ENCODE data around the gene MSH6.

The MSH6 gene, protein sequence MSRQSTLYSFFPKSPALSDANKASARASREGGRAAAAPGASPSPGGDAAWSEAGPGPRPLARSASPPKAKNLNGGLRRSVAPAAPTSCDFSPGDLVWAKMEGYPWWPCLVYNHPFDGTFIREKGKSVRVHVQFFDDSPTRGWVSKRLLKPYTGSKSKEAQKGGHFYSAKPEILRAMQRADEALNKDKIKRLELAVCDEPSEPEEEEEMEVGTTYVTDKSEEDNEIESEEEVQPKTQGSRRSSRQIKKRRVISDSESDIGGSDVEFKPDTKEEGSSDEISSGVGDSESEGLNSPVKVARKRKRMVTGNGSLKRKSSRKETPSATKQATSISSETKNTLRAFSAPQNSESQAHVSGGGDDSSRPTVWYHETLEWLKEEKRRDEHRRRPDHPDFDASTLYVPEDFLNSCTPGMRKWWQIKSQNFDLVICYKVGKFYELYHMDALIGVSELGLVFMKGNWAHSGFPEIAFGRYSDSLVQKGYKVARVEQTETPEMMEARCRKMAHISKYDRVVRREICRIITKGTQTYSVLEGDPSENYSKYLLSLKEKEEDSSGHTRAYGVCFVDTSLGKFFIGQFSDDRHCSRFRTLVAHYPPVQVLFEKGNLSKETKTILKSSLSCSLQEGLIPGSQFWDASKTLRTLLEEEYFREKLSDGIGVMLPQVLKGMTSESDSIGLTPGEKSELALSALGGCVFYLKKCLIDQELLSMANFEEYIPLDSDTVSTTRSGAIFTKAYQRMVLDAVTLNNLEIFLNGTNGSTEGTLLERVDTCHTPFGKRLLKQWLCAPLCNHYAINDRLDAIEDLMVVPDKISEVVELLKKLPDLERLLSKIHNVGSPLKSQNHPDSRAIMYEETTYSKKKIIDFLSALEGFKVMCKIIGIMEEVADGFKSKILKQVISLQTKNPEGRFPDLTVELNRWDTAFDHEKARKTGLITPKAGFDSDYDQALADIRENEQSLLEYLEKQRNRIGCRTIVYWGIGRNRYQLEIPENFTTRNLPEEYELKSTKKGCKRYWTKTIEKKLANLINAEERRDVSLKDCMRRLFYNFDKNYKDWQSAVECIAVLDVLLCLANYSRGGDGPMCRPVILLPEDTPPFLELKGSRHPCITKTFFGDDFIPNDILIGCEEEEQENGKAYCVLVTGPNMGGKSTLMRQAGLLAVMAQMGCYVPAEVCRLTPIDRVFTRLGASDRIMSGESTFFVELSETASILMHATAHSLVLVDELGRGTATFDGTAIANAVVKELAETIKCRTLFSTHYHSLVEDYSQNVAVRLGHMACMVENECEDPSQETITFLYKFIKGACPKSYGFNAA (N-terminal part only)

DNA sequence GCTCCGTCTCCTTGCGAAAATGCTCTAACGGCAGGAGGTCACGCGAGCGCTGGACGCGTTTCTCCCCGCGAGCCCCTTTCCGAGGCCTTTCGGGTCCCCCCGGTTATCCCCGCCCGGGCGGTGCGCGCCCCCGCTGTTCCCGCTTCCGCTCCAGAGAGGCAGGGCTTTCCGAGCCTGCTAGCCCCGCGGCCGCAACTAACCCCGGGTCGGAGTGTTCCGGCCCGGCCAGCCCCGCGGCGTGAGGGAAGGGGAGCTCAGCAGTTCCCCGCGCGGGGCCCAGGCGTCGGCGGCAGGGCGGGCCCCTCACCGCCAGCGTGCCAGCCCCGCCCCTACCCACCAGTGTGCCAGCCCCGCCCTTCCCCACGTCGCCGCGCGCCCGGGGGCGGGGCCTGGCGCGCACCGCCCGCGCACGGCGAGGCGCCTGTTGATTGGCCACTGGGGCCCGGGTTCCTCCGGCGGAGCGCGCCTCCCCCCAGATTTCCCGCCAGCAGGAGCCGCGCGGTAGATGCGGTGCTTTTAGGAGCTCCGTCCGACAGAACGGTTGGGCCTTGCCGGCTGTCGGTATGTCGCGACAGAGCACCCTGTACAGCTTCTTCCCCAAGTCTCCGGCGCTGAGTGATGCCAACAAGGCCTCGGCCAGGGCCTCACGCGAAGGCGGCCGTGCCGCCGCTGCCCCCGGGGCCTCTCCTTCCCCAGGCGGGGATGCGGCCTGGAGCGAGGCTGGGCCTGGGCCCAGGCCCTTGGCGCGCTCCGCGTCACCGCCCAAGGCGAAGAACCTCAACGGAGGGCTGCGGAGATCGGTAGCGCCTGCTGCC is at the start of gene MSH6:
Gene MSH6, plus strand, starts transcription at position 475 of the 815 bp plus-strand sequence. Its CDS starts 89 bp downstream, at position 564.
- DNase-seq (ENCODE audit: low read depth in 4 of 4, low spot score in 1 of 4): peak; percentile 73 to 81 (median 79)

DNA sequence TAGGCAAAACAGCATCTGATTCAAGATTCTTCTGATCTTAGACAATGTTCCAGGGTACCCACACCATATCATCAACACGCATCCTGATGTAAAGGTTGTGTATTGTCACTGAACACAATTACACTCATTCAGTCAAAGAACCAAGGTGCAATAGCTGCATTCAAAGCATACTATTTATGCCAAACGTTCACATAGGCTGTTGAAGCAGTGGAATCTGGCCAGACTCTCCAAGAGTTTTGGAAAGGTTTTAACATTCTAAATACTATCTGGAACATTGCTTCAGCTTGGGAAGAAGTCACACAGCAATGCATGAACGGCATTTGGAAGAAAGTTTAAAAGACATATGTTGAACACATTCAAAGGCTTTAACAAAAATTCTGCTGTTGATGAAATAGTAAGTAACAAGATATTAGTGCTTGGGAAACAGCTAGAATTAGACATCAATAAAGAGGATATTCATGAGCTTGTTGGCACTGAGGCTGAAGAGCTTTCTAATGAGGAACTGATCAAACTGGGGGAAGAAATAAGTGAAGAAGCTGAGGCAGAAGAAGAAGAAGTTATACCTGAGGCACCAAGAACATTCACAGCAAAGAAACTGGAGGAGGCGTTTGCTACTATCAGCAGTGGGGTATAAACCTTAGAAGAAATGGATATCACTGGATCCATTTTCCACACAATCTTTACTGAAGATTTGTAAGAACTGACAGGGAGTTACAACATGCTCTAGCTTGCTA is 47.6 kb upstream of the MSH6 start:
- DNase-seq (ENCODE audit: low read depth in 4 of 4, low spot score in 1 of 4): no peak

DNA sequence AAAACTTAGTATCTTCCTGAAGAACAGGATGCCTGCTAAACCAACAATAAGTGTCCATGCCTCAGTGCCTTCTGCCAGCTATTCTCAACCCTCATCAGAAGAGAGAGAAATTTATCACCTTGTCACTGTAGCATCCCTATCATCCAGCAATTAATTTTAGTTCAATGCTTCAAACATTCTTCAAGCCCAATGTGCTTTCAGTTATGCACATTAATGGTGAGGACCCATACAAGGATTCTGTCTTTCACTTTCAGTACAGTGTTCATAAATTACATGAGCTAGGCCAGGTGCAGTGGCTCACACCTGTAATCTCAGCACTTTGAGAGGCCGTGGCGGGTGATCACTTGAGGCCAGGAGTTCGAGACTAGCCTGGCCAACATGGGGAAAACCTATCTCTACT is 47.0 kb upstream of the MSH6 start:
- no peak for DNase-seq (ENCODE audit: low read depth in 4 of 4, low spot score in 1 of 4)

DNA sequence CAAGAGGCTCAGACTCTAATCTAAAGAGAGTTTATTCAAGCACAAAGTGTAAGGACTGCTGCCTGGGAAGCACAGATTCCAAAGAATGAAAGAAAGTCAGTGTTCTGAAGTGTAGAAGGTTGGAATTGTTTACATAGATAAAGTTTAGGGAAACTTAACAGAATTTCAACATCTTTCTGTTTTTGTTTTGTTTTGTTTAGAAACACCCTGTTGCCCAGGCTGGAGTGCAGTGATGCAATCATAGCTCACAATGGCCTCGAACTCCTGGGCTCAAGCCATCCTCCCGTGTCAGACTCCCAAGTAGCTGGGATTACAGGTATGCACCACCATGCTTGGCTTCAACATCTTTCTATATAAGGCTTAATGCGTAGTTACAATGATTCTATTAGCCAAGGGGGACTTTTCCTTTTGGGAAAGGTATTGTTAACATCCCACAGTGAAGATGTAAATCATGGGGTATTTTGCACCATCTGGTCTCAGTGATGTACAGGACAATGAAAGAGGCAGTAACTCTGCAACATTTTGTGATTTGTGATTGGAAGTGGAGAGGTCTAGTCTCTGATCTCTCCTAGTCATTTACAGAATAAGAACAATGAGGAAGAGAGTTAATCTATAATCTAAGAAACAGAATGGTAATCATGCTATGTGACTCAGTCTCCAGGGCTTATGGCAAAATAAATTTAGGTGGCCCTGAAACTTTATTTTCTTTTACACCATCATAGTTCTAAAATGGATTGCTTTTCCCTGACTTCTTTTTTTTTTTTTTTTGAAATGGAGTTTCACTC is 45.6 kb upstream of the MSH6 start:
- DNase-seq (ENCODE audit: low read depth in 4 of 4, low spot score in 1 of 4): no peak

DNA sequence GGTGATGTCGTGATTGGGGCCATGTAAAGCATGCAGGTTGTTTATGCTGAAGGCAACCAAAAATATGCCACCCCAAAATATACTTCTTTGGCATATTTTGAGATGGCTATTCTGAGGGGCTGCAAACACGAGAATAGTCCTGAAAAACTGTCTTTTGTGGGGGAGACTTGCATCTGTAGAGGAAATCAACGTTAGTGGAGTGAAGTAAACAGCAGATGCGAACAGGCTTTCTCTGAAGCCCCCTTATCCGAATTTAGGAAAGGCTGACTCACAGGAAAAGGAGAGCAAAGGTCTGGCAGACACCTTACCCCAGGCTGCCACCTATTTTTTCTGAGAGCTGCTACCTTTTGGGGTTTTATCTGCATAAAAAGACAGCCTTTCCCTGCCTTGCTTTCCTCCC is 44.6 kb upstream of the MSH6 start:
- DNase-seq (ENCODE audit: low read depth in 4 of 4, low spot score in 1 of 4): no peak

DNA sequence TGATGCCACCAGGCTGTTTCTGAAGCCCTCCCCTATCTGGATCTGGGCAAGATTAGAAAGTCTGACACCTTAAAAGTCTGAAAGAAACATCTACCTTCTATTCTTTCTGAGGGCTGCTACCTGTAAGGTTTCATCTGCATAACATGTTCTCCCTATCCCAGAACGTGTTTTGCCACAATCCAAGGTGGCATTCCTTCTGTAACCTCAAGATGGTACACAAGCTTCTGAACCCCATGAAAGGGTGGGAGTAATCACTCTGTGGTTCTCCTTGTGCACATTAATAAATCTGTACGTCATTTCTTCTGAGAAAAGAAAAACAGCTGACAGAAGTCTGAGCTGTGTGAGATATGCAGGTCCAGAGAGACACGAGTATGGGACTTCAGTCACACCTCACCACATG is 41.8 kb upstream of the MSH6 start:
- no peak for DNase-seq (ENCODE audit: low read depth in 4 of 4, low spot score in 1 of 4)

DNA sequence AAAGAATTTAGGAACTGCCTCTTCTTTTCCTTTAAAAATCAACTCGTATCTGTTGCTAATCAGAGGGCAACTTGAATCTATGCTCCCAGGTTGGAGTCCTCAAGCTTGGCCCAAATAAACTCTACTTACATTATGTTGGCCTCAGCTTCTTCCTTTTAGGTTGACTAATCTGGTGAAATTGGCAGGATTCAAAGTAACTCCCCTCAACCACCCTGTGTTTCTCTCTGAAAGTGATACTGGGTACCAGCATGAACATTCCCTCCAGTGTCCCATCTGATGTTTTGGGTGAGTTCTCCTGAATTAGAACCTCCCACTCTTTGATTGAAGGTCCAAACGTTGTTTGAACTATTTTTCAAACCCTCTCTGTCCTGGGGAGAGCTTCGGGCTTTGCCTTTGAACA is 41.3 kb upstream of the MSH6 start:
- DNase-seq (ENCODE audit: low read depth in 4 of 4, low spot score in 1 of 4): no peak

DNA sequence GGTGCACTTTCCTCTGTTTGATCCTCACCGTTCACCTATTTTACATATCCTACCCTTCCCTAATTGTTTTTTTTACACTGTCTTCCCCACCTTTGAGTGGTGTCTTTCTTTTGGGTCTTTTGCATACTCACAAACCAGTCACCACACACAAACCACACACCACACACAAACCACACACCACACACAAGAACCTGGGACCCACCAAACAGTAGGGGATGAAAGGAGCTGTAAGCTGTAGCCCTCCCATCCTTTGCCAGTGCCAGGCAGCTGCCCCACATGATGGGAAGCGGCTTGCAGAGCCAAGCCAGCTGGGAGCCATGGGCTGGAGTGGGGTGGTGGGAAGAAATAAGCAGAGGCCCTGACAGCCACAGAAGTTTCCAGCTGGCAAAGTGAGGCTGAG is 38.9 kb upstream of the MSH6 start:
- no peak for DNase-seq (ENCODE audit: low read depth in 4 of 4, low spot score in 1 of 4)

DNA sequence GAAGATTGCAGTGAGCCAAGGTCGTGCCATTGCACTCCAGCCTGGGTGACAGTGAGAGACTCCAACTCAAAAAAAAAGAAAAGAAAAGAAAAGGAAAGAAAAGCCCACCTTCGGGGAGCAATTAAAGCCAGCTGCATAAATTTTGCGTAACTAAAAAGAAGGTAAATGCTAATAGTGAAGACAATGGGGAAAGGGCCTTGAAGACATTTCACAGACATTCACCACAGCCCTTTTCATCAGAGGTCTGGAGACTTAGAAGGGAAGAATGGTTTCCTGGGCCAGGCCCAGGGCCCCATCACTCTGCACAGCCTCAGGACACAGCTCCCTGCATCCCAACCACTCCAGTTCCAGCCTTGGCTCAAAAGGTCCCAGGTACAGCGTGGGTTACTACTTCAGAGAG is 35.1 kb upstream of the MSH6 start:
- no peak for DNase-seq (ENCODE audit: low read depth in 4 of 4, low spot score in 1 of 4)

DNA sequence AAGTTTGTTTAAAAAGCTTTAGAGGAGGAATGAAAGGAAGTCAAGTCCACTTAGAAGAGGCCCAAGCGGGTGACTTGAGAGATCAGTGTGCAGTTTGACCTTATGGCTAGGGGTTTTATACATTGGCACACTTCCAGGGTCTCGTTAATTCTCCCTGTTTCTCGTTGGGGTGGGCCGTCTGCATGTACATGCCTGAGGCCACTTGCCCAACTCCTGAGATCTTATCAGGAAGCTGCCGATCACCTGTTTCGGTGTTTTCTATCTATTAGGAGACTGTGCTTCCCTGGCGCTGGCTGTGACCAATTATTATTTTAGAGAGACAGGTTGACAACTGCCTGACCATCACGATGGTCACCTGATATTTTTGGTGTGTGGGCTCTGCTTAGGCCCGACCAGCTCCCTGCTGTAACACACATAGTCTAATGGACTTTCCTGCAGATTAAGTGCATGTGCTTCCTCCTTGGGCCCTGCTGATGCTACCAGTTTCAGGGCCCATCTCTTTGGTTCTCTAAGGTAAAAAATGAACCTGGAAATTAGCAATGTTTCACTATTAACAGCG is 31.0 kb upstream of the MSH6 start:
- DNase-seq (ENCODE audit: low read depth in 4 of 4, low spot score in 1 of 4): no peak

DNA sequence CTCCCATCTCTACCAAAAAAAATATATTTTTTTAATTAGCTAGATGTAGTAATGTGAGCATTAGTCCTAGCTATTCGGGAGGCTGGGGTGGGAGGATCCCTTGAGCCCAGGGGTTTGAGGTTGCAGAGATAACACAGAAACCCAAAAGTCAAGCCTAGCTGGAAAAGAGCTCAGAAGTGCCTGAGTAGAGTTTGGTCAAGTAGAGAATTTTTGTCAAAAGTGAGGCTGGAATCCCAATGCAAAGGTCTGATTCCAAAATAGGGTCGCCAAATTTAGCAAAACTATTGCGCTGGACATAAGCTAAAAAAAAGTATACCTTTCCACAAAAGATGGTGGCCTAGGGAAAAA is 15.5 kb upstream of the MSH6 start:
- no peak for DNase-seq (ENCODE audit: low read depth in 4 of 4, low spot score in 1 of 4)

DNA sequence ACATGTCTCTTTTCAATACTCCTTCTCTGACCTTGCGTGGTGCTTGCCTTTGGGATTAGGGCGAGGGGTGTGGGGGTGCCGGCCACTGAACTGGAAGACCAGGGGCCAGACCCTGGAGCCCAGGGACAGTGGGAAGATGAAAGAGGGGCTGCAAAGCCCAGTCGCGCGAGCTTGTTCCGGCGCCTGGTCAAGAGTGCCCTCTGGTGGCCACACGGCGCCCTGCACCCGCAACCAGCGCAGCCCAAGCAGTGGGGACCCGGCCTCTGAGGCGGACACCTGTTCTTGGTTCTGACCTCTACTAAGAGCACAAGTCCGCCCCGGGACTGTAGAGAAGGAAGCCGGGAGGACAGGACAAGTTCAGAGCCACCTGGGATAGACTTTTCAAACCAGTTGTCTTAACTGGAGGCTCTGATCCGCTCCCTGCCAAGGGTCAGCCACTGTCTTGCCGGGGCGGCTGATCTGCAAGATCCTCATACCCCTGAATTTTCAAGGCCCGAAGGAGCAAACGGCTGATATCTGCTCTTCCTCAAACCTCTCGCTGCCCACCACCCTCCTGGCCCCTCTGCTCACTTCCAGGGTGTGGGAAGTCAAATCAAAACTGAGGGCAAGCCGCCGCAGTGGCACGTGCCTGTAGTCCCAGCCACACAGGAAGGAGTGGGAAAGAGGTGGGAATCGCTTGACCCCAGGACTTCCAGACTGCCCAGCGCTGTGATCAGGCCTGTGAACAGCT is 14.9 kb upstream of the MSH6 start:
- DNase-seq (ENCODE audit: low read depth in 4 of 4, low spot score in 1 of 4): peak; percentile 43 to 75 (median 54)

DNA sequence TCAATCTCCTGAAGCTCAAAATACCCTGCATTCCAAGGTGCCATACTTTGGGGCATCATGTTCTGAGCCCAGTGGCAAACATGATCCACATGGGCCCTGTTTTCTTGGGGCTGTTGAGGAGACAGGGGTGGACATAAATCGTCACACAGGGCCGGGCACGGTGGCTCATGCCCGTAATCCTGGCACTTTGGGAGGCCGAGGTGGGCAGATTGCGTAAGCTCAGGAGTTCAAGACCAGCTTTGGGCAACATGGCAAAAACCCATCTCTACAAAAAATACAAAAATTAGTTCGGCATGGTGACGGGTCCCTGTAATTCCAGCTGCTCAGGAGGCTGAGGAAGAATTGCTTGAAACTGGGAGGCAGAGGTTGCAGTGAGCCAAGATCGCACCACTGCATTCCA is 13.6 kb upstream of the MSH6 start:
- no peak for DNase-seq (ENCODE audit: low read depth in 4 of 4, low spot score in 1 of 4)

DNA sequence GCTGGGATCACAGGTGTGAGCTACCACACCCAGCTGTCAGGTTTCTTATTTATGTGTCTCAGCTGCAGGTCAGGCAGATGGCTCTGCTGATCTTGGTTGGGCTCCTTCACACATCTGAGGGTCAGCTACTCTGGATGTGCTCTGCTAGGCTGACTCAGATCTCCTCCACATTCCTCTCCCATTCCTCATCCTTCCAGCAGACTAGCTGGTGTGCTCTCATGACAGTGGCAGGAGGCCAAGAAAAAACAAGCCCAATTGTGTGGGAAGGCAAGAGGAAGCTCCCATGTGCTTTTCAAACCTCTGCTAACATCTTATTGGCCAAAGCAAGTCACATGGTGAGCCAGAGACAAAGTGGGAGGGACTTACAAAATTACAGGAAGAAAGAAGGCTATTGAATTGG is 11.7 kb upstream of the MSH6 start:
- no peak for DNase-seq (ENCODE audit: low read depth in 4 of 4, low spot score in 1 of 4)

DNA sequence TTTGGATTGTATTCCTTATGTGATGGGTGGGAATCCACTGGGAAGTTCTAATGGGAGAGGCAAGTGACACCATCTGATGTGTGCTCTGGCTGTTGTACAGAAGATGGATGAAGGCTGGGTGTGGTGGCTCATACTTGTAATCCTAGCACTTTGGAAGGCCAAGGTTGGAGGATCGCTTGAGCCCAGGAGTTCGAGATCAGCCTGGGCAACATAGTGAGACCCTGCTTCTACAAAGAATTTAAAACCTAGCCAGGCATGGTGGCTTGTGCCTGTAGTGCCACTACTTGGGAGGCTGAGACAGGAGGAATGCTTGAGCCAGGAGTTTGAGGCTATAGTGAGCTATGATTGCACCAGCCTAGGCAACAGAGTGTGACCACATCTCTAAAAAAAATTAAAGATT is 10.6 kb upstream of the MSH6 start:
- no peak for DNase-seq (ENCODE audit: low read depth in 4 of 4, low spot score in 1 of 4)

DNA sequence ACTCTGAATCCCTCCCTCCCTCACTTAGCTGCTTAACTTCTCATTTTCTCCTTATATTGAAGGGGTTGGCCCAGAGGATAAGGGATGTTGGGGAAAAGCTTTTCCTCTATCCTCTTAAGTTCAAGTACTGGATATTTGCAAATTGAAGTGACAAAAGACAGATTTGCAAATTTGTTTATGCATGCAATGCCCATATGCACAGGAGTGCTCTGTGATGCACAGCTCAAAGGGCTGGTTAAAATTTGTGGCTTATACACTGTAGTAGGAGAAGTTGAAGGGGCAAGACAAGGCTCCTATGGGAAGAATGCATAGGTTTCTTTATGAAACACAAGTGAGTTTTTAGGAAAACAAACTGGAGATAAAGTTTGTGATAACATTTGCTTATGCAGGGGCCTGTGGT is 8.4 kb upstream of the MSH6 start:
- DNase-seq (ENCODE audit: low read depth in 4 of 4, low spot score in 1 of 4): no peak

DNA sequence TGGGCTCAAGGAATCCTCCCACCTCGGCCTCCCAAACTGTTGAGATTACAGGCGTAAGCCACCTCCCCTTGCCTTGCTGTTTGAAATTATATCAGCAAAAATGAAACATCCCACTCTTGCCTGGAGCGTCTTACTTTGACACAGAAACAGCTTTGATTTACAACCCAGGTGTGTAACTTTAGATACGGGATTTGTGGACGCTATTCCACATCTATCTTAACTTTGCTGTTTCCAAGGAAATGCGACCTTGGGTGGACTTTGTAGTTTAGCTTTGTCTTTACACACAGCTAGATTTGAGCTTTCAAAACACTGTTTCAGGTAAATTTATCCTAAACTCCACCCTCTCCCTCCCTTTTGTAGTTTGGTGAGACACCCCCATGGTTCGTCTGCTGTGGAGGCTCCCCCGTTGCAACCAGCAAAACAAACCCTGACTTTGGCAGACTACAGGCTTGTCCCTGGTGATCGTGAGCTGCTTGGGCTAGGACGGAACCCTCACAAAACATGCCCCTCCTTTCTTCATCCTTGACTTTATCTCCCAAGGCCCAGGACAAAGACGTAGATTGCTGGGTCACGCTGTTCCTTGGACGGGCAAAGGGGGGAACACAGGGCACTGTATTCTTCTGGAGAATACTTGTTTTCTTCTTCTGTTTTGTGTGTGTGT is 5.5 kb upstream of the MSH6 start:
- DNase-seq (ENCODE audit: low read depth in 4 of 4, low spot score in 1 of 4): no peak

All from stimulated activated CD4-positive, alpha-beta T cell treated with anti-CD3 and anti-CD28 coated beads, Interleukin-1b, Interleukin-23, amount 100 ng/mL, for 24 hours (primary cell).